HEK293T (cell line): ENCODE measurements around the gene CHADL.

Source experiments
- CTCF ChIA-PET: fragments of 350-600 bp; formaldehyde crosslinking; extraction: SDS; loops from one replicate; lab custom pipeline; 2021; ENCODE audit warnings: antibody characterized with exemption, inconsistent platforms; lab: Yijun Ruan, JAX
- POLR2A ChIA-PET: fragments of 350-600 bp; formaldehyde crosslinking; extraction: SDS; loops from one replicate; lab custom pipeline; 2020; ENCODE audit warnings: antibody characterized with exemption, inconsistent platforms; lab: Yijun Ruan, JAX
- DNase-seq: peaks from one replicate; pipeline ENCODE4 v3.0.0; 2012; ENCODE audit warnings: mixed read lengths; ENCODE audit errors: extremely low spot score
- ARNT ChIP-seq: fragments of 450-650 bp; IDR thresholded peaks from 2 replicates; pipeline ENCODE4 v1.6.1; 2017; ENCODE audit warnings: mild to moderate bottlenecking
- BHLHE40 ChIP-seq: fragments of 450-650 bp; IDR thresholded peaks from 2 replicates; pipeline ENCODE4 v1.6.1; 2016; ENCODE audit warnings: mild to moderate bottlenecking, moderate library complexity, borderline replicate concordance
- CTBP1 ChIP-seq: fragments of 450-650 bp; IDR thresholded peaks from 2 replicates; pipeline ENCODE4 v1.6.1; 2016; ENCODE audit warnings: borderline replicate concordance
- ELF4 ChIP-seq: fragments of 450-650 bp; IDR thresholded peaks from 2 replicates; pipeline ENCODE4 v1.6.1; 2017; ENCODE audit warnings: antibody characterized with exemption
- FOXA1 ChIP-seq: fragments of 450-650 bp; IDR thresholded peaks from 2 replicates; pipeline ENCODE4 v1.6.1; 2016; ENCODE audit warnings: mild to moderate bottlenecking
- FOXK2 ChIP-seq: fragments of 450-650 bp; IDR thresholded peaks from 2 replicates; pipeline ENCODE4 v1.6.1; 2016; ENCODE audit warnings: mild to moderate bottlenecking
- FOXM1 ChIP-seq: fragments of 450-650 bp; IDR thresholded peaks from 2 replicates; pipeline ENCODE4 v1.6.1; 2017; ENCODE audit warnings: mild to moderate bottlenecking, borderline replicate concordance
- HDGF ChIP-seq: fragments of 450-650 bp; IDR thresholded peaks from 2 replicates; pipeline ENCODE4 v1.6.1; 2017; ENCODE audit warnings: antibody characterized with exemption, borderline replicate concordance
- L3MBTL2 ChIP-seq: fragments of 450-650 bp; conservative IDR thresholded peaks from 2 replicates; pipeline ENCODE4 v1.6.1; 2016; ENCODE audit warnings: mild to moderate bottlenecking
- LEF1 ChIP-seq: fragments of 450-650 bp; IDR thresholded peaks from 2 replicates; pipeline ENCODE4 v1.6.1; 2017; ENCODE audit warnings: mild to moderate bottlenecking, borderline replicate concordance
- NFRKB ChIP-seq: fragments of 450-650 bp; IDR thresholded peaks from 2 replicates; pipeline ENCODE4 v1.6.1; 2016; ENCODE audit warnings: mild to moderate bottlenecking, moderate library complexity
- SP1 ChIP-seq: fragments of 450-650 bp; IDR thresholded peaks from 2 replicates; pipeline ENCODE4 v1.6.1; 2017
- SUZ12 ChIP-seq: fragments of 450-650 bp; IDR thresholded peaks from 2 replicates; pipeline ENCODE4 v1.6.1; 2016; ENCODE audit warnings: mild to moderate bottlenecking
- TARDBP ChIP-seq: fragments of 450-650 bp; IDR thresholded peaks from 2 replicates; pipeline ENCODE4 v1.6.1; 2016
- ZNF384 ChIP-seq: fragments of 450-650 bp; IDR thresholded peaks from 2 replicates; pipeline ENCODE4 v1.6.1; 2016
- TF ChIP-seq, protein P1 (sequence below): fragments of 450-650 bp; IDR thresholded peaks from 2 replicates; pipeline ENCODE4 v1.6.1; 2016

CHADL gene

GRCh38 chr22:41284465-41284864, 43.7 kb upstream of the CHADL start:
- POLR2A ChIA-PET = interaction anchor here (5.3 kb wide), 1 partner anchor 96 kb away, joined by 34 read pairs; the partner anchor contains the start of gene TEF

GRCh38 chr22:41280854-41281253, 40.1 kb upstream of the CHADL start:
- ChIA-PET POLR2A (interaction anchor here (1.3 kb wide), 1 partner anchor 166 kb away, joined by 3 read pairs; the partner anchor contains the start of gene TOB2), CTCF (no interaction called here)
- no peak for DNase-seq
- TF ChIP-seq, protein P1, sequence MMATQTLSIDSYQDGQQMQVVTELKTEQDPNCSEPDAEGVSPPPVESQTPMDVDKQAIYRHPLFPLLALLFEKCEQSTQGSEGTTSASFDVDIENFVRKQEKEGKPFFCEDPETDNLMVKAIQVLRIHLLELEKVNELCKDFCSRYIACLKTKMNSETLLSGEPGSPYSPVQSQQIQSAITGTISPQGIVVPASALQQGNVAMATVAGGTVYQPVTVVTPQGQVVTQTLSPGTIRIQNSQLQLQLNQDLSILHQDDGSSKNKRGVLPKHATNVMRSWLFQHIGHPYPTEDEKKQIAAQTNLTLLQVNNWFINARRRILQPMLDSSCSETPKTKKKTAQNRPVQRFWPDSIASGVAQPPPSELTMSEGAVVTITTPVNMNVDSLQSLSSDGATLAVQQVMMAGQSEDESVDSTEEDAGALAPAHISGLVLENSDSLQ = no peak
- TF ChIP-seq FOXA1 (no peak), SUZ12 (no peak), HDGF (no peak), ARNT (no peak)

More at GRCh38 chr22:41284465-41284864, 43.7 kb upstream of the CHADL start:
- DNase-seq = no peak
- CTCF ChIA-PET = interaction anchor here (0.6 kb wide), 1 partner anchor 235 kb away, joined by 5 read pairs; no protein-coding TSS in a partner anchor
- TF ChIP-seq L3MBTL2 = no peak
- TF ChIP-seq LEF1 = no peak
- TF ChIP-seq CTBP1 = no peak
- no peak for TF ChIP-seq SUZ12
- no peak for TF ChIP-seq HDGF
- no peak for TF ChIP-seq ARNT
- TF ChIP-seq FOXK2 = no peak
- TF ChIP-seq TARDBP = no peak
- no peak for TF ChIP-seq SP1
- TF ChIP-seq NFRKB = no peak

GRCh38 chr22:41280065-41280464, 39.3 kb upstream of the CHADL start:
- TF ChIP-seq CTBP1 (no peak), TARDBP (no peak), FOXA1 (no peak), ARNT (no peak), SUZ12 (no peak), BHLHE40 (no peak)
- DNase-seq = no peak
- POLR2A ChIA-PET = no interaction called here
- CTCF ChIA-PET = no interaction called here

DNA sequence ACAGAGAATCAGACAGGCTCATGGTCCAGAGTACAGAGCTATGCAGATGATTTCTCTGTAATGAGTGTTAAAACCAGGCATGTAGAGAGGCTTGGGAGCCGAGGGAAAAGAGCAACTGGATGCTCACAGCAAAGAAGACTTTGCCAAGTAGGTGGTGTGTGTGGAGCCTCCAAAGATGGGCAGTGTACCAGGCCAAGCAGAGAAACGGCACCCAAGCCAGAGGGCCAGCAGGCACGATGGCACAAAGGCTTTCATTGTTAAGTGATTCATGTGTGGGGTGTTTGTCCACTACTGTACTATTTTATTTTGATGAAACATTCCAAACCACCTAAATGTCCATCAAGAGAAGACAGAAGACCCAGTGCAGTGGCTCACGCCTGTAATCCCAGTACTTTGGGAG, 34.1 kb upstream of the CHADL start:
- no peak for TF ChIP-seq ARNT
- TF ChIP-seq, protein P1 = no peak
- no peak for TF ChIP-seq FOXM1
- TF ChIP-seq ELF4 = no peak
- TF ChIP-seq NFRKB = no peak
- TF ChIP-seq ZNF384 = no peak
- TF ChIP-seq TARDBP = no peak
- TF ChIP-seq SUZ12 = no peak
- no peak for TF ChIP-seq L3MBTL2
- TF ChIP-seq FOXA1 = no peak
- no peak for TF ChIP-seq LEF1
- TF ChIP-seq FOXK2 = no peak
- TF ChIP-seq HDGF = no peak
- TF ChIP-seq SP1 = no peak
- POLR2A ChIA-PET = interaction anchor here (0.5 to 1.3 kb wide), 2 partner anchors 12 to 264 kb away, joined by 3 to 4 read pairs; partner anchors contain the start of gene RANGAP1
- DNase-seq = no peak
- CTCF ChIA-PET = interaction anchor here (0.5 to 1.1 kb wide), 2 partner anchors 12 to 18 kb away, joined by 3 read pairs; no protein-coding TSS in a partner anchor

- no peak for TF ChIP-seq HDGF
- TF ChIP-seq L3MBTL2 = no peak
- no peak for TF ChIP-seq ELF4
- no peak for TF ChIP-seq FOXM1
- TF ChIP-seq LEF1 = no peak
- no peak for TF ChIP-seq ZNF384
- no peak for TF ChIP-seq SUZ12
- no peak for TF ChIP-seq BHLHE40
- no peak for TF ChIP-seq ARNT
- TF ChIP-seq, protein P1 = no peak
- no peak for TF ChIP-seq SP1
- TF ChIP-seq CTBP1 = no peak
- TF ChIP-seq FOXA1 = no peak
- TF ChIP-seq TARDBP = no peak
- no peak for TF ChIP-seq NFRKB
- TF ChIP-seq FOXK2 = no peak
- ChIA-PET CTCF (no interaction called here), POLR2A (interaction anchor here (1.0 kb wide), 1 partner anchor 9 kb away, joined by 5 read pairs; no protein-coding TSS in a partner anchor)
- DNase-seq = no peak
Observed at GRCh38 chr22:41273128-41273527, 32.4 kb upstream of the CHADL start.

DNA sequence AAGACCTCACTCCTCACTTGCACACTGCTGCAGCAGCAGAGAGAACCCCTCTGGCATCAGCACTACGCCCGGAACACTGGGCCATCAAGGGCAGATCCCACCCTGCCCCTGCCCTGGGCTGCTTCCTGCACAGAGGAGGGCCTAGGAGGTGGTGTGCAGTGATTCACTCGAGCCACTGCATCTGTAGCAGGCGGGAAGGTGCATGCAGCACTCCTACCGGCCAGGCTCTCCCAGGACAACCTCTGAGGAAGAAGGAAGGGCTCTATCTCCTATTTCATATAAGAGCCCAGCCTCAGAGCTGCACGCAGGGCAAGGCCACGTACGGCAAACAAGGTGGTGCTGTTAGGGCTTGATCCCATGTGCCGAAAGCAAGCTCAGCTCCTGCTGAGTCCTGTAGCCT, 31.1 kb upstream of the CHADL start:
- POLR2A ChIA-PET = interaction anchor here (1.0 to 1.3 kb wide), 2 partner anchors 10 to 14 kb away, joined by 3 to 5 read pairs; partner anchors contain the start of gene RANGAP1
- TF ChIP-seq BHLHE40 = no peak
- TF ChIP-seq L3MBTL2 = no peak
- no peak for TF ChIP-seq TARDBP
- TF ChIP-seq ZNF384 = no peak
- no peak for TF ChIP-seq CTBP1
- no peak for TF ChIP-seq FOXA1
- no peak for TF ChIP-seq FOXK2
- no peak for TF ChIP-seq FOXM1
- TF ChIP-seq HDGF = no peak
- no peak for TF ChIP-seq ELF4
- no peak for TF ChIP-seq SP1
- TF ChIP-seq LEF1 = no peak
- TF ChIP-seq, protein P1 = no peak
- TF ChIP-seq NFRKB = no peak
- TF ChIP-seq ARNT = no peak
- TF ChIP-seq SUZ12 = no peak
- no peak for DNase-seq
- CTCF ChIA-PET = no interaction called here
